Muscle layer of duodenum (tissue), 2 donors: Measurements from ENCODE around the gene MSN.
"Not testable (repeated sequence)": the region's sequence is repeated elsewhere in the genome, so short reads cannot be mapped to it uniquely, and the experiment has no call there.

Source experiments
- H3K27ac ChIP-seq: one replicate; pipeline ENCODE4 v1.7.0; 2013; ENCODE audit warnings: mild to moderate bottlenecking, low read length
- H3K27me3 ChIP-seq: one replicate; pipeline ENCODE4 v1.7.0; 2013; ENCODE audit warnings: low read depth, mild to moderate bottlenecking, control low read depth, low read length
- H3K36me3 ChIP-seq, 2 donors: one replicate each; pipeline ENCODE4 v1.7.0; 2013; ENCODE audit warnings: low read length in 2 of 2, control low read depth in 1 of 2, mild to moderate bottlenecking in 1 of 2; ENCODE audit not compliant: insufficient read depth in 2 of 2, control insufficient read depth in 1 of 2
- H3K4me1 ChIP-seq, 2 donors: one replicate each; pipeline ENCODE4 v1.7.0; 2013; ENCODE audit warnings: low read length in 2 of 2, mild to moderate bottlenecking in 2 of 2, control low read depth in 1 of 2, moderate library complexity in 1 of 2; ENCODE audit not compliant: insufficient read depth in 2 of 2, control insufficient read depth in 1 of 2
- H3K4me3 ChIP-seq, 2 donors: one replicate each; pipeline ENCODE4 v1.7.0; 2013; ENCODE audit warnings: low read length in 2 of 2, low read depth in 1 of 2, mild to moderate bottlenecking in 1 of 2
- H3K9me3 ChIP-seq, 2 donors: one replicate each; pipeline ENCODE4 v1.7.0; 2013; ENCODE audit warnings: low read length in 2 of 2, control low read depth in 1 of 2, mild to moderate bottlenecking in 1 of 2; ENCODE audit not compliant: control insufficient read depth in 1 of 2
- donor health status: healthy.

MSN gene

DNA sequence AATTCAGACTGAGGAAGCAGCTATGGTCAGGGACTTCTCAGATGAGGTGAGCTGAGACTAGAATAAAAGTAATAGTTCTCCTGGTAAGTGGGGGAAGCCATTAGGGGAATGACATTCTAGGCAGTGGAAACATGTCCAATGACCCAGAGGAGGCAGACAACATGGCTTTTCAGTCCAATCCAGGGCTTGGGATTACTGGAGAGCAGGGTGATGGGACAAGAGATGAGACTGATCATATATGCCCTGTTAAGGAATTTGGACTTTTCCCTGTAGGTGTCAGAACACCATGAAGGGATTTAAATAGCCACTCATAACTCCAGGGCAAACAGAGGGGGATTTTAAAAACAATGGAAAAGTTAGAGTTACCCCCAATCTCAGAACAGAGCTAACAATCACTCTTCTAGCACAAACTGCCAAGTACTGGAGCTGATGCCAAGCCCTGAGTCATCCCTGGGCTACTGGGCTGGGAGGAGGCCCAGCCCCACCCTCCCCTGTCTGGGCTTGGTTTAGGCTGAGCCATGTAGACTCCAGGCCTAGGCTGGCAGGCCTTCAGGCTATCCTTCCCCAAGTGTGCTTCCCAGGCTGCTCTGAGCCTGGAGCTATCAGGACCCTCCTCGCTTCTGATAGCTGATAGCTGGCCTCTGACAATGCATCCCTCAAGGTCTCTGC is 22.7 kb upstream of the MSN start:
- H3K4me3 ChIP-seq, result no peak overlapping the region
- H3K36me3 ChIP-seq, result no peaks in the 10 kb centered on the region
- no peaks in the 10 kb centered on the region for H3K9me3 ChIP-seq
- no peaks in the 10 kb centered on the region for H3K27me3 ChIP-seq
- H3K4me1 ChIP-seq, result peaks cover 0 to 19% of the 10 kb centered on the region in 2 donors
- H3K27ac ChIP-seq, result peak overlapping the region; percentile 6

- H3K36me3 ChIP-seq, result no peaks in the 10 kb centered on the region
- no peak overlapping the region for H3K4me3 ChIP-seq
- H3K27ac ChIP-seq, result no peak overlapping the region
- H3K4me1 ChIP-seq, result peaks cover 0 to 19% of the 10 kb centered on the region in 2 donors
- H3K27me3 ChIP-seq, result no peaks in the 10 kb centered on the region
- H3K9me3 ChIP-seq, result no peaks in the 10 kb centered on the region
These were observed 19.7 kb upstream of the MSN start for GRCh38 chrX:65647801-65648200.

- no peak overlapping the region for H3K4me3 ChIP-seq
- no peaks in the 10 kb centered on the region for H3K9me3 ChIP-seq
- H3K4me1 ChIP-seq, result peaks cover 0 to 8% of the 10 kb centered on the region in 2 donors
- H3K27me3 ChIP-seq, result no peaks in the 10 kb centered on the region
- H3K27ac ChIP-seq, result no peak overlapping the region
- no peaks in the 10 kb centered on the region for H3K36me3 ChIP-seq
These were observed 15.4 kb upstream of the MSN start for GRCh38 chrX:65652098-65652497.

DNA sequence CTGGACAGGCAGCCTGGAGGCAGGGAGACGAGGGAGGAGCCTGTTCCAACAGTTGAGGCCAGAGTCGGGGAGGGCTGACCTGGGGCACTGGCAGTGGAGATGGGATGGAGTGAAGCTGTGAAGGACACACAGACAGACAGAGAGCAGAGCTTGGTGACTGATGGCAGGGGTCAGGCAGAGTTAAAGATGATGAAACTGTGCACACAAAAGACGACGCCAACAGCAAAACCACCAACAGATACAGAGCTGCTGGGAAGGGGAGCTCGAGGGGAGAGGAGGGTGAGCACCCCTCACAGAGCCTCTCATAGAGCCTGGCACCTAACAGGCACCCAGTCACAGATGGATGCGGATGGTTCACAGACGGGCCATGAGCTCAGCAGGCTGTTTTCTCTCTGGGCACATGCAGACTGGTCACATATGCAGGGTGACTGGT is 10.4 kb upstream of the MSN start:
- not testable (repeated sequence) for H3K36me3 ChIP-seq, H3K9me3 ChIP-seq, H3K4me3 ChIP-seq, H3K4me1 ChIP-seq, H3K27me3 ChIP-seq, H3K27ac ChIP-seq

DNA sequence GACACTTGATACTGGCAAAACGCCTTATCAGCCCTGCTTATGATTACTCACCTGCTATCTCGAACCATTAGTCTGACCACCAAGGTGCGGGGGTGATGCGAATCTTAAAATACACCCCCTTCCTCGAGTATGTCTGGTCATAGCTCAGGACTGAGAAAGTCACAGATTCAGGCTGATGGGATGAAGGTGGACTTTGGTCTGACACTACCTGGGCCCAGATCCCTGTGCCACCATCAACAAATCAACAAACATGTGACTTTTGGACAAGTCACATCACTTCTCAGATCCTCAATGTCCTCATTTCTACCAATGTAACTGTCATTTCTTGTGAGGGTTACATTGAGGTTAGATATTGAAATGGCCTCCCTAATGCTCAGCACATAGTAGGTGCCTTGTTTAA is 9.8 kb upstream of the MSN start:
- Histone ChIP-seq H3K9me3 (no peaks in the 10 kb centered on the region), H3K27ac (no peak overlapping the region)

GRCh38 chrX:65658229-65658628 is 9.2 kb upstream of the MSN start:
- H3K4me1 ChIP-seq, result peaks cover 0 to 8% of the 10 kb centered on the region in 2 donors
- no peaks in the 10 kb centered on the region for H3K36me3 ChIP-seq
- no peak overlapping the region for H3K27ac ChIP-seq
- no peaks in the 10 kb centered on the region for H3K27me3 ChIP-seq
- no peaks in the 10 kb centered on the region for H3K9me3 ChIP-seq
- no peak overlapping the region for H3K4me3 ChIP-seq

More for the DNA sequence above, 9.8 kb upstream of the MSN start:
- Histone ChIP-seq H3K4me1 (peaks cover 0 to 8% of the 10 kb centered on the region in 2 donors), H3K4me3 (no peak overlapping the region), H3K36me3 (no peaks in the 10 kb centered on the region), H3K27me3 (no peaks in the 10 kb centered on the region)

- H3K4me1 ChIP-seq, result peaks cover 0 to 15% of the 10 kb centered on the region in 2 donors
- no peak overlapping the region for H3K27ac ChIP-seq
- no peaks in the 10 kb centered on the region for H3K27me3 ChIP-seq
- H3K9me3 ChIP-seq, result no peaks in the 10 kb centered on the region
- H3K4me3 ChIP-seq, result no peak overlapping the region
- no peaks in the 10 kb centered on the region for H3K36me3 ChIP-seq
These were observed 324 bp upstream of the MSN start for GRCh38 chrX:65667157-65667502.

DNA sequence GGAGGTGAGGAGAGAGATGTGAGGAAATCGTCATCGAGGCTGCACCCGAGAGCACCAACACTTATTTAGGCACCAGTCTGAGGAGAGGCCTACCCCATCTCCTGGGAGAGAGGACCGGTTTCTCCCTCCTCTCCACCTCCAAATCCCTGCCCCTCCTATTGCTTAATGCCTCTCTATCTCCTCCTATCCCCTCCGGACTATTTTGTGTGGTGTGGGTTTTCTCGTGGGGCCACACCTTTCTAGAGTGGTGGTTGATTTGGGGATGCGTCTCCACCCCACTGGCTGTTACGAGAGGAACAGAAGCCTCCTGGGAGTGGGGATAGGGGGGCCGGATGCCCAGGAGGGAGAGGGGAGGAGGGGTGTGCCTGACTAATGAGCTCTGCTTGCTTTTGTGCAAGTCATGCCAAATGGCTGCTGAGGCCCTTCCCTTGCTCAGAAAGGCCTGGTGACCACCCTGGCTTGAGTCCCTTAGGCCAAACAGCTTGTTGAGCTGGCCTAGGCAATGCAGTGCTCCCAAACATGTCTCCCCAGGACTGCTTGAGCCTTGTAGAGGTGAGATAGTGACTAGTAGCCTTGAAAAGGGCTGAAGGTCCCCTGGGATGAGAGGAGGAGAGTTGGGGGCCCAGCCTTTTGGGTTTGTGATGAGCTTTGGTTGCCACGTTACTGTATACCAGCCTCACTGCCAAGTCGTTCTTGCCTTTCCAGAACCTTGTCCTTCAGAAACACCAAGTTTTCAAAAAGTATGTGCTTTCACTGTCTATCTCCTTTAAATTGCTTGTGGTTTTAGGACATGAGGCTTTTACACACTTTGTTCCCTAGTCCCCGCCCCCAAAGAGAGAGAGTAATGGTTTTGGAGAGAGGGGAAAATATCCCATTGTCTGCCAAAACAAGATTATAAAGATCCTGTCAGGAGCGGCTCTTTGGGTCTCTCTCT is 1.2 kb downstream of the MSN start:
- peak overlapping the region; percentile 80 to 82 for H3K4me3 ChIP-seq
- H3K27ac ChIP-seq, result peak overlapping the region; percentile 94
- no peaks in the 10 kb centered on the region for H3K27me3 ChIP-seq
- H3K9me3 ChIP-seq, result no peaks in the 10 kb centered on the region
- H3K4me1 ChIP-seq, result peaks cover 2 to 26% of the 10 kb centered on the region in 2 donors
- H3K36me3 ChIP-seq, result peaks cover 0 to 7% of the 10 kb centered on the region in 2 donors

DNA sequence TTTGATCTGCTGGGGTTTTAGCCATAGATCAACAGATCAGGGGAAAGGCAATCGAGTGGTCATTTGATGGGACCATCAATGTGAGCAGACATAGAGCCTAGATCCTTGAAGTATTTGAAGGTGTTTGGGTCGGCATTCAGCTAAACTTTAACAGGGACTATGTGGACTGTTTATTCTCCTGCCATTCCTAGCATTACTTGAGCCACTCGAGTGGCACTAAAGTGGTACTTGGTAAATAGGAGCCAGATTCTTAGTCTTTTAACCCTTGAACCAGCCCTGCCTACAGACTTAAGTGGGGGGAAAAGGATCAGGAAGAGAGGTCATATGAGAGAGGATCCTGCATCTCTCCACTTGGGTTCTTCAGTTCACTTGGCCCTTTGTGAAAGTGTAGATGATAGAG is 3.8 kb downstream of the MSN start:
- Histone ChIP-seq H3K4me3 (peak overlapping the region; percentile 19 to 44), H3K27me3 (no peaks in the 10 kb centered on the region), H3K27ac (peak overlapping the region; percentile 84), H3K36me3 (peaks cover 0 to 11% of the 10 kb centered on the region in 2 donors), H3K9me3 (no peaks in the 10 kb centered on the region), H3K4me1 (peaks cover 9 to 41% of the 10 kb centered on the region in 2 donors)

DNA sequence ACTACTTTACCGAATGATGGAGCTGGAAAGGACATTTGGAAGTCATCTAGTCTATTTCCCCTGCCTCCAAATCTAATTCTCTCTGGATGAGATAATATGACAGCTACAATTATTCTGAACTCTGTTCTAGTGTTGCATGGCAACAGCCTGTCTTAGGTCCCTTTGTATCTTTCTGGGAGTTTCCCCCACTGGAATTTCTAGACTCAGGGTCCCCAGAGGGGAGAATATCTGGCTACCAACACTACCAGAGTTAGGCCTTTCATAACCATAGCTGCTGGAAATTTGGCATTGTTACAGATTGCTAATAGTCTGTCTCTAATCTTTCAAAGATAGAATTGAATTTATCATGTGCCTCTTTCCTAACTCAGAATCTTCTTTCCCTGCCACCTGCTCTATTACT is 4.5 kb downstream of the MSN start:
- Histone ChIP-seq H3K36me3 (peaks cover 0 to 11% of the 10 kb centered on the region in 2 donors), H3K27me3 (no peaks in the 10 kb centered on the region), H3K9me3 (no peaks in the 10 kb centered on the region), H3K4me3 (peak overlapping the region; percentile 19 to 44), H3K4me1 (peaks cover 9 to 39% of the 10 kb centered on the region in 2 donors), H3K27ac (peak overlapping the region; percentile 84)

DNA sequence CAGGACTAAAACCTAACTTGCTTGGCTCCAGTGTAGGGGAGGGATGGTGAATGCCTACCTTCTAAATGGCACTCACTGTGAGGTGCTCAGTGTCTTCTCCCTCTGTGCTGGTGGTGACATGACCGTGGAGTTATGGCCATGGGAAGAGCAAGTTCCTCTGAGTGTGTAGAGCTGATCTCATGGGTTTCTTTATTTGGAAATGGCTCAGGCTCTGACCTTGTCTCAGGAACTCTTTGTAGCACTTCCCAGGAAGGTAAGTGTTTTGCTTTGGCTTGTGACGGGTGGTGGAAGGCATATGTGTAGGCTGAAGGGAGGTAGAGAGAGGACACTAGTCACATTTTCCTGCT is 6.4 kb downstream of the MSN start:
- peaks cover 0 to 11% of the 10 kb centered on the region in 2 donors for H3K36me3 ChIP-seq
- no peaks in the 10 kb centered on the region for H3K9me3 ChIP-seq
- H3K27me3 ChIP-seq, result no peaks in the 10 kb centered on the region
- peak overlapping the region in 1 of 2 donors; percentile 9 for H3K4me3 ChIP-seq
- peaks cover 15 to 37% of the 10 kb centered on the region in 2 donors for H3K4me1 ChIP-seq
- H3K27ac ChIP-seq, result peak overlapping the region; percentile 84
